ENCODE results near the gene NPAS3. TPM values are rescaled to one million over a fixed set of nuclear protein-coding genes. Genes with fewer than 3 reads are reported as not detected.

NPAS3 gene
- total and polyA plus RNA-seq, 2 donors (not counting 3 experiments of a cell fraction or from before 2014, with no cell fraction given) = 0.10 to 0.13 TPM

DNA sequence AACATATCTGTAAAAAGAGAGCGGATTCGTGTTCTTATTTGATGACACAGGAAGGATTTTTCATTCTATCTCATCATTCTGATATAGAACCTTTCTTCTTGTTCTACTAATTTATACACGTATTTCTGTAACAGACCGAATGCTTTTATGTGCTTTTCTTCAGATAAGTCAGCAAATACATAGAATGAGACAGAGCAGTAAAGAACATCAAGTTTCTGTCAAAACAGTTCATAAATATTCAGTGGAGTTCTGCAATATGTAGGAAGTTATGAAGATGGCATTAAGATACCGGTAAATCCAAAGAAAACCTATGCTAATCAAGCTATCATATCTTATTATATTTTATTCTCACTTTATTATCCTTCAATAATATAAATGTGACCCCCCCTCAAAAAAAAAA, 731.6 kb downstream of the NPAS3 start:
- CTCF ChIA-PET = no interaction called here
- Histone ChIP-seq H3K36me3 (ENCODE audit: control insufficient read depth in 2 of 2, extremely low read depth in 1 of 2, insufficient read depth in 2 of 2, low read length in 2 of 2) (no peaks in the 10 kb centered on the region), H3K9me1 (replicated peaks; ENCODE audit: control insufficient read depth, extremely low read depth, insufficient read depth, low read length) (no peaks in the 10 kb centered on the region), H3K4me3 (replicated peaks in 1 of 3; ENCODE audit: insufficient read depth in 1 of 3, low read depth in 1 of 3, low read length in 3 of 3) (no peak overlapping the region), H3K79me2 (ENCODE audit: control insufficient read depth, insufficient read depth, low read length) (no peaks in the 10 kb centered on the region), H3K9me3 (replicated peaks; ENCODE audit: control insufficient read depth, insufficient read depth, low read length) (no peaks in the 10 kb centered on the region), H3K9ac (replicated peaks; ENCODE audit: extremely low read depth, insufficient read depth, low read length) (no peak overlapping the region), H3K4me2 (ENCODE audit: insufficient read depth, low read length) (no peak overlapping the region), H2AFZ (ENCODE audit: low read depth, low read length) (no peak overlapping the region), H3K27me3 (ENCODE audit: control insufficient read depth in 2 of 2, insufficient read depth in 2 of 2, low read length in 2 of 2) (no peaks in the 10 kb centered on the region), H3K27ac (ENCODE audit: insufficient read depth, low read depth, low read length) (no peak overlapping the region), H4K20me1 (replicated peaks; ENCODE audit: control insufficient read depth, extremely low read depth, insufficient read depth, low read length) (no peaks in the 10 kb centered on the region), H3K4me1 (ENCODE audit: control insufficient read depth, extremely low read depth, insufficient read depth, low read length) (no peaks in the 10 kb centered on the region)
- no peak for TF ChIP-seq FOS (IDR thresholded peaks at IDR 0.05; ENCODE audit: borderline replicate concordance, insufficient read depth, low read length)
- dilution Hi-C loops (cut with MboI; ENCODE audit: extremely low pct_ligation_motif_present, low sequenced_read_pairs) = loop anchor here (25.0 kb wide), 1 partner anchor 117 kb away; no protein-coding TSS in a partner anchor
- POLR2A ChIA-PET = no interaction called here
- DNase-seq (ENCODE audit: low read depth, low spot score) (no peak), FAIRE-seq (no peak)
- intact Hi-C loops (cut with micrococcal nuclease) = no loop called here
- BruUV-seq (replicated peaks) = no TSS peak

DNA sequence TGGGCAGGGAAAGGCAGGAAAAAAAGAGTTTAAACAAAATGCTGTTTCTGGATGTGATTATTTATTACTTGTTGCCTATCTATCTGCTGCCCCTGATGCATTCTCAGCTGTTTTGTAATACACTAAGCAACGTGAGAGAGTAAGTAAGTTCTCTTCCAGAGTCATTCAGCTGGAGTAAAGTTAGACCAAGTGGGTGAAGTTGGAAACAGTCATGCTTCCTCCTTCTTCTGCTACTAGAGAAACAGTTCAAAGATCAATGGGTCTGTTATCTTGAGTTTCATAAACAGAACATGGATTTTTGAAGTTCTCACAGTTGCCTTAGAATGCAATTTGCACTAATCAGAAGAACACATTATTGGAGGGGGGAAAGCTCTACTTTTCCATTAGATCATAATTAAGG, 732.9 kb downstream of the NPAS3 start:
- TF ChIP-seq POLR2AphosphoS5 (IDR thresholded peaks at IDR 0.05; ENCODE audit: insufficient read depth, low read depth, low read length) = no peak
- TF ChIP-seq, protein P1, sequence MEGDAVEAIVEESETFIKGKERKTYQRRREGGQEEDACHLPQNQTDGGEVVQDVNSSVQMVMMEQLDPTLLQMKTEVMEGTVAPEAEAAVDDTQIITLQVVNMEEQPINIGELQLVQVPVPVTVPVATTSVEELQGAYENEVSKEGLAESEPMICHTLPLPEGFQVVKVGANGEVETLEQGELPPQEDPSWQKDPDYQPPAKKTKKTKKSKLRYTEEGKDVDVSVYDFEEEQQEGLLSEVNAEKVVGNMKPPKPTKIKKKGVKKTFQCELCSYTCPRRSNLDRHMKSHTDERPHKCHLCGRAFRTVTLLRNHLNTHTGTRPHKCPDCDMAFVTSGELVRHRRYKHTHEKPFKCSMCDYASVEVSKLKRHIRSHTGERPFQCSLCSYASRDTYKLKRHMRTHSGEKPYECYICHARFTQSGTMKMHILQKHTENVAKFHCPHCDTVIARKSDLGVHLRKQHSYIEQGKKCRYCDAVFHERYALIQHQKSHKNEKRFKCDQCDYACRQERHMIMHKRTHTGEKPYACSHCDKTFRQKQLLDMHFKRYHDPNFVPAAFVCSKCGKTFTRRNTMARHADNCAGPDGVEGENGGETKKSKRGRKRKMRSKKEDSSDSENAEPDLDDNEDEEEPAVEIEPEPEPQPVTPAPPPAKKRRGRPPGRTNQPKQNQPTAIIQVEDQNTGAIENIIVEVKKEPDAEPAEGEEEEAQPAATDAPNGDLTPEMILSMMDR (IDR thresholded peaks at IDR 0.05; ENCODE audit: extremely low read depth in 1 of 2, insufficient read depth in 1 of 2, low read depth in 1 of 2, low read length in 2 of 2) = no peak
- TF ChIP-seq FOS (IDR thresholded peaks at IDR 0.05; ENCODE audit: borderline replicate concordance, insufficient read depth, low read length) = no peak
- no peak for TF ChIP-seq GATA2 (IDR thresholded peaks at IDR 0.05; ENCODE audit: insufficient read depth, insufficient read length, low read depth, low read length)
- TF ChIP-seq, protein P2, sequence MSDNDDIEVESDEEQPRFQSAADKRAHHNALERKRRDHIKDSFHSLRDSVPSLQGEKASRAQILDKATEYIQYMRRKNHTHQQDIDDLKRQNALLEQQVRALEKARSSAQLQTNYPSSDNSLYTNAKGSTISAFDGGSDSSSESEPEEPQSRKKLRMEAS (IDR thresholded peaks at IDR 0.05; ENCODE audit: insufficient read depth, insufficient read length) = no peak
- no peak for TF ChIP-seq JUN (IDR thresholded peaks at IDR 0.05; ENCODE audit: borderline replicate concordance, insufficient read depth, insufficient read length, low read depth)
- TF ChIP-seq POLR2A (IDR thresholded peaks at IDR 0.05; ENCODE audit: low read depth, low read length) = no peak
- no peak for TF ChIP-seq MYC (IDR thresholded peaks at IDR 0.05; ENCODE audit: low read depth, low read length)
- TF ChIP-seq EZH2 (IDR thresholded peaks at IDR 0.05; ENCODE audit: borderline replicate concordance, low read depth, low read length, severe bottlenecking) = no peak
- Histone ChIP-seq H4K20me1 (replicated peaks; ENCODE audit: control insufficient read depth, extremely low read depth, insufficient read depth, low read length) (no peaks in the 10 kb centered on the region), H3K4me2 (ENCODE audit: insufficient read depth, low read length) (no peak overlapping the region), H3K9ac (replicated peaks; ENCODE audit: extremely low read depth, insufficient read depth, low read length) (no peak overlapping the region), H3K27me3 (ENCODE audit: control insufficient read depth in 2 of 2, insufficient read depth in 2 of 2, low read length in 2 of 2) (no peaks in the 10 kb centered on the region), H2AFZ (ENCODE audit: low read depth, low read length) (no peak overlapping the region), H3K36me3 (ENCODE audit: control insufficient read depth in 2 of 2, extremely low read depth in 1 of 2, insufficient read depth in 2 of 2, low read length in 2 of 2) (no peaks in the 10 kb centered on the region), H3K79me2 (ENCODE audit: control insufficient read depth, insufficient read depth, low read length) (no peaks in the 10 kb centered on the region), H3K27ac (ENCODE audit: insufficient read depth, low read depth, low read length) (no peak overlapping the region), H3K4me1 (ENCODE audit: control insufficient read depth, extremely low read depth, insufficient read depth, low read length) (peaks cover 4% of the 10 kb centered on the region), H3K4me3 (replicated peaks in 1 of 3; ENCODE audit: insufficient read depth in 1 of 3, low read depth in 1 of 3, low read length in 3 of 3) (no peak overlapping the region), H3K9me1 (replicated peaks; ENCODE audit: control insufficient read depth, extremely low read depth, insufficient read depth, low read length) (no peaks in the 10 kb centered on the region), H3K9me3 (replicated peaks; ENCODE audit: control insufficient read depth, insufficient read depth, low read length) (no peaks in the 10 kb centered on the region)
- ChIA-PET CTCF (interaction anchor here (1.2 kb wide), 1 partner anchor 10 kb away, joined by 6 read pairs; no protein-coding TSS in a partner anchor), POLR2A (no interaction called here)
- FAIRE-seq (peak; percentile 15), DNase-seq (ENCODE audit: low read depth, low spot score) (peak; percentile 16)
- BruUV-seq (replicated peaks) = no TSS peak
- dilution Hi-C loops (cut with MboI; ENCODE audit: extremely low pct_ligation_motif_present, low sequenced_read_pairs) (loop anchor here (25.0 kb wide), 1 partner anchor 116 kb away; no protein-coding TSS in a partner anchor), intact Hi-C loops (cut with micrococcal nuclease) (no loop called here)

Data from endothelial cell of umbilical vein (primary cell).